K562 (cell line): ENCODE measurements around the gene LRCOL1. TPM values are rescaled to one million over a fixed set of nuclear protein-coding genes. Genes with fewer than 3 reads are reported as not detected.

Source experiments
- ATAC-seq: fragments of 200-7000 bp; cut with Tn5 transposase; 3 replicates; pipeline ENCODE4 v1.9.1; 2020; ENCODE audit warnings: moderate library complexity
- BruUV-seq: library from RNA; stranded (reverse); fragments of 400-500 nt; replicated peaks from 2 replicates; lab custom pipeline; 2021; lab: Mats Ljungman, UMichigan
- CTCF ChIA-PET: fragments of 300-600 bp; formaldehyde crosslinking; extraction: SDS; loops from one replicate; lab custom pipeline; 2021; ENCODE audit warnings: low intra/inter-chr PET ratio; lab: Yijun Ruan, JAX
- POLR2A ChIA-PET: fragments of 300-600, 350-650 bp; sonication (Branson Sonifier 250); formaldehyde crosslinking; extraction: SDS; loops from one replicate; lab custom pipeline; 2021; ENCODE audit warnings: antibody characterized with exemption, inconsistent platforms; lab: Yijun Ruan, JAX
- DNase-seq, 4 experiments: peaks; one replicate each; pipeline versions ENCODE4 v3.0.0 to v3.0.0-alpha.2; 2011 to 2018; ENCODE audit warnings: low spot score in 3 of 4, mixed read lengths in 3 of 4; ENCODE audit errors: extremely low read depth in 1 of 4
- FAIRE-seq: peaks from 2 replicates; lab custom pipeline; 2011; peaks lifted over from hg19 to GRCh38; lab: Jason Lieb, UNC
- H2AFZ ChIP-seq: 2 replicates; pipeline ENCODE4 v1.6.0; 2011; ENCODE audit warnings: low read depth, low read length, control low read depth, inconsistent platforms
- H3K27ac ChIP-seq: fragments of 200-600 bp; 3 replicates; pipeline ENCODE4 v1.8.0; 2011; ENCODE audit warnings: low read depth, mild to moderate bottlenecking, control low read depth, inconsistent platforms, low read length, moderate library complexity, mixed read lengths; ENCODE audit errors: extremely low read depth
- H3K27me3 ChIP-seq, 2 experiments: fragments of 300-600 bp in 1 of 2; 2 replicates in 1 of 2; 3 replicates in 1 of 2; pipeline versions ENCODE4 v1.6.0 to v1.8.0; 2011; ENCODE audit warnings: inconsistent platforms in 2 of 2, low read length in 2 of 2, mild to moderate bottlenecking in 1 of 2, mixed read lengths in 1 of 2, moderate library complexity in 1 of 2; ENCODE audit not compliant: control insufficient read depth in 2 of 2, insufficient read depth in 2 of 2
- H3K36me3 ChIP-seq: fragments of 300-600 bp; 3 replicates; pipeline ENCODE4 v1.8.0; 2011; ENCODE audit warnings: mild to moderate bottlenecking, low read length, inconsistent platforms; ENCODE audit not compliant: control insufficient read depth, insufficient read depth
- H3K4me1 ChIP-seq, 2 experiments: fragments of 200-600 bp in 1 of 2; replicated peaks in 1 of 2; 2 replicates in 1 of 2; 3 replicates in 1 of 2; pipeline versions ENCODE4 v1.5.1 to v1.8.0; 2011; ENCODE audit warnings: inconsistent platforms in 2 of 2, low read length in 2 of 2, mild to moderate bottlenecking in 1 of 2, mixed read lengths in 1 of 2, moderate library complexity in 1 of 2; ENCODE audit not compliant: control insufficient read depth in 2 of 2, insufficient read depth in 2 of 2
- H3K4me2 ChIP-seq: 2 replicates; pipeline ENCODE4 v1.6.1; 2011; ENCODE audit warnings: low read length, control low read depth, inconsistent platforms, mixed read lengths; ENCODE audit not compliant: insufficient read depth
- H3K4me3 ChIP-seq: fragments of 200-600 bp; sonication (generic), shearing (Covaris generic); 2 replicates; pipeline ENCODE4 v1.5.1; 2016; ENCODE audit warnings: control low read depth, inconsistent platforms
- H3K79me2 ChIP-seq: fragments of 200-600 bp; 3 replicates; pipeline ENCODE4 v1.8.0; 2011; ENCODE audit warnings: low read length, inconsistent platforms; ENCODE audit not compliant: control insufficient read depth, insufficient read depth
- H3K9ac ChIP-seq, 2 experiments: 2 replicates each; pipeline versions ENCODE4 v1.6.0 to v1.6.1; 2011; ENCODE audit warnings: low read depth in 2 of 2, low read length in 2 of 2, control low read depth in 1 of 2, inconsistent platforms in 1 of 2, mild to moderate bottlenecking in 1 of 2, mixed read lengths in 1 of 2; ENCODE audit not compliant: insufficient read depth in 1 of 2
- H3K9me1 ChIP-seq: one replicate; pipeline ENCODE4 v1.6.0; 2011; ENCODE audit warnings: inconsistent platforms, mild to moderate bottlenecking, low read length, moderate library complexity; ENCODE audit not compliant: control insufficient read depth, insufficient read depth
- H3K9me3 ChIP-seq: replicated peaks from 2 replicates; pipeline ENCODE4 v1.5.1; 2011; ENCODE audit warnings: low read depth, low read length, inconsistent platforms; ENCODE audit not compliant: control insufficient read depth, insufficient read depth
- H4K20me1 ChIP-seq: replicated peaks from 2 replicates; pipeline ENCODE4 v1.6.1; 2011; ENCODE audit warnings: low read length, inconsistent platforms, mixed read lengths; ENCODE audit not compliant: control insufficient read depth, insufficient read depth
- CBFB ChIP-seq: sonication (generic); formaldehyde crosslinking; IDR thresholded peaks from 2 replicates; pipeline ENCODE4 v1.4.0; 2020; ENCODE audit warnings: mild to moderate bottlenecking, missing genetic modification reagents
- DIDO1 ChIP-seq: fragments of 450-650 bp; IDR thresholded peaks from 2 replicates; pipeline ENCODE4 v1.6.1; 2016; ENCODE audit warnings: low read depth, missing biosample characterization, missing genetic modification characterization
- E2F3 ChIP-seq: fragments of 250-450 bp; sonication (Bioruptor Pico); IDR thresholded peaks from 2 replicates; pipeline ENCODE4 v1.4.0; 2020; ENCODE audit warnings: mild to moderate bottlenecking
- MYC ChIP-seq, 2 experiments: fragments of 250-450 bp in 1 of 2; sonication (Bioruptor Pico) in 1 of 2; IDR thresholded peaks; 2 replicates each; pipeline versions ENCODE4 v1.5.1 to v1.6.1; 2012 to 2021; ENCODE audit warnings: low read depth in 2 of 2, borderline replicate concordance in 1 of 2, improper control_type of control experiment in 1 of 2, low read length in 1 of 2, mild to moderate bottlenecking in 1 of 2, moderate library complexity in 1 of 2
- NFRKB ChIP-seq: fragments of 450-650 bp; IDR thresholded peaks from 2 replicates; pipeline ENCODE4 v1.6.1; 2016; ENCODE audit warnings: low read depth
- NR2C2 ChIP-seq, 2 experiments: fragments of 200-800 bp in 1 of 2; sonication (Bioruptor generic) in 1 of 2; sonication (generic) in 1 of 2; formaldehyde crosslinking in 1 of 2; IDR thresholded peaks; 2 replicates each; pipeline versions ENCODE4 v1.6.1 to v1.8.0; 2016 to 2022; ENCODE audit warnings: mild to moderate bottlenecking in 1 of 2, missing compliant biosample characterization in 1 of 2, missing genetic modification characterization in 1 of 2, missing genetic modification reagents in 1 of 2
- POLR2G ChIP-seq: fragments of 200-400 bp; formaldehyde crosslinking; IDR thresholded peaks from 2 replicates; pipeline ENCODE4 v1.6.1; 2017; ENCODE audit warnings: low read depth, mild to moderate bottlenecking, antibody characterized with exemption, low read length, moderate library complexity
- POLR3A ChIP-seq: IDR thresholded peaks from 2 replicates; pipeline ENCODE4 v1.6.1; 2011; ENCODE audit warnings: borderline replicate concordance, mild to moderate bottlenecking, moderate library complexity; ENCODE audit not compliant: insufficient read length, insufficient read depth; ENCODE audit errors: extremely low read depth
- SUPT5H ChIP-seq: fragments of 450-650 bp; IDR thresholded peaks from 2 replicates; pipeline ENCODE4 v1.6.1; 2016
- TCF7 ChIP-seq: sonication (generic); IDR thresholded peaks from 2 replicates; pipeline ENCODE4 v1.6.1; 2016; ENCODE audit warnings: antibody characterized with exemption, borderline replicate concordance
- THAP7 ChIP-seq: fragments of 250-450 bp; sonication (Bioruptor Pico); IDR thresholded peaks from 2 replicates; pipeline ENCODE4 v1.5.0; 2021
- ZNF217 ChIP-seq: sonication (generic); formaldehyde crosslinking; IDR thresholded peaks from 2 replicates; pipeline ENCODE4 v1.8.0; 2022; ENCODE audit warnings: mild to moderate bottlenecking, missing genetic modification reagents
- ZNF282 ChIP-seq: sonication (generic); formaldehyde crosslinking; IDR thresholded peaks from 2 replicates; pipeline ENCODE4 v1.8.1; 2023; ENCODE audit warnings: missing genetic modification reagents
- ZNF584 ChIP-seq: fragments of 200-800 bp; sonication (Bioruptor generic); IDR thresholded peaks from 2 replicates; pipeline ENCODE4 v1.6.1; 2016; ENCODE audit warnings: low read depth, mild to moderate bottlenecking, missing genetic modification characterization, missing compliant biosample characterization
- ZNF707 ChIP-seq: fragments of 250-450 bp; sonication (Bioruptor Pico); conservative IDR thresholded peaks from 2 replicates; pipeline ENCODE4 v1.8.0; 2022; ENCODE audit warnings: inconsistent platforms, mild to moderate bottlenecking, moderate library complexity
- WGBS: fragments of 100-300 bp; shearing (Covaris generic); methylation state at CpG from one replicate; pipeline ENCODE4 v1.1.6; 2016; ENCODE audit warnings: low coverage, mixed read lengths; ENCODE audit not compliant: insufficient coverage; ENCODE audit errors: missing lambda C conversion rate; 5-methylcytosine and 5-hydroxymethylcytosine counted together
- in situ Hi-C: fragments of 300-500 bp; cut with MboI; formaldehyde crosslinking; loops from 4 replicates; pipeline ENCODE4 v1.15.0; 2018; ENCODE audit warnings: inconsistent platforms, mixed read lengths
- intact Hi-C: fragments of 100-400 bp; cut with micrococcal nuclease; formaldehyde crosslinking; loops from 2 replicates; pipeline ENCODE4 v1.14.2; 2022
- polyA plus RNA-seq, 8 experiments: library from polyadenylated mRNA; depleted of rRNA in 4 of 8; stranded (reverse) in 5 of 8; unstranded in 3 of 8; fragments of >200 nt; fragmentation: Nextera tagmentation in 2 of 8; fragmentation: Illumina TruSeq in 1 of 8; extraction: Ambion mirVana in 2 of 8; extraction: Trizol in 1 of 8; gene quantifications; 2 replicates each; pipeline versions ENCODE4 v1.2.1 to v1.2.3, GENCODE V29; 2011 to 2014; ENCODE audit warnings: inconsistent platforms in 1 of 8, missing spikeins in 1 of 8
- total RNA-seq, 7 experiments: library from RNA; depleted of rRNA in 6 of 7; stranded (reverse); fragments of >200 nt in 6 of 7; fragmentation: Illumina TruSeq in 2 of 7; extraction: Trizol in 2 of 7; gene quantifications; 2 replicates each; pipeline versions ENCODE4 v1.2.1 to v1.2.3, GENCODE V29; 2011 to 2021; ENCODE audit warnings: low replicate concordance in 1 of 7
- TF ChIP-seq, protein P1 (sequence below): fragments of 450-650 bp; IDR thresholded peaks from 2 replicates; pipeline ENCODE4 v1.6.1; 2017; ENCODE audit warnings: mild to moderate bottlenecking, moderate library complexity
- TF ChIP-seq, protein P2 (sequence below): fragments of 450-650 bp; conservative IDR thresholded peaks from 2 replicates; pipeline ENCODE4 v1.6.1; 2016; ENCODE audit warnings: missing genetic modification characterization, low read depth, mild to moderate bottlenecking, control low read depth, missing compliant biosample characterization

The LRCOL1 gene
- total and polyA plus RNA-seq, 9 of the 15 experiments (the other 6 are each of a cell fraction or from before 2014, with no cell fraction given) = not detected

DNA sequence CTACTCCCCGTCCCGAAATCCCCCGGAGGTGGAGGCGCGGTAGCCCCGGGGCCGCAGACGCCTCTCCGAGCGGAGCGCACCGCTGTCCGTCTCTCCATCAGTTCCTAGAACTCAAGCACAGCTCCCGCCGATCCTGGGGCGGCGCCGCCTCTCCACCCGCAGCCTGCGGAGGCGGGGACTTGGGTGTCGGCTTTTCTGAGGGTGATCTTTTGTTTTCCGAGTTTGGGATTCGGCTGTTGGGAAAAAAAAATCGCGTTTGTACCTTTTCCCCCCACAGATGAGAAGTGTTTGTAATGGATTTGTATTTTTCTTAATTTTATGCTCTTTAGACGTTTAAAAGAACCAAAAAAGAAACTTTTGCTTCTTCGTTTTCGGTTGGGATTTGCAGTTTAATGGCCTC lies 26.6 kb downstream of the LRCOL1 start (continued):
- TF ChIP-seq, protein P1, sequence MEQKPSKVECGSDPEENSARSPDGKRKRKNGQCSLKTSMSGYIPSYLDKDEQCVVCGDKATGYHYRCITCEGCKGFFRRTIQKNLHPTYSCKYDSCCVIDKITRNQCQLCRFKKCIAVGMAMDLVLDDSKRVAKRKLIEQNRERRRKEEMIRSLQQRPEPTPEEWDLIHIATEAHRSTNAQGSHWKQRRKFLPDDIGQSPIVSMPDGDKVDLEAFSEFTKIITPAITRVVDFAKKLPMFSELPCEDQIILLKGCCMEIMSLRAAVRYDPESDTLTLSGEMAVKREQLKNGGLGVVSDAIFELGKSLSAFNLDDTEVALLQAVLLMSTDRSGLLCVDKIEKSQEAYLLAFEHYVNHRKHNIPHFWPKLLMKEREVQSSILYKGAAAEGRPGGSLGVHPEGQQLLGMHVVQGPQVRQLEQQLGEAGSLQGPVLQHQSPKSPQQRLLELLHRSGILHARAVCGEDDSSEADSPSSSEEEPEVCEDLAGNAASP = no peak
- no peak for TF ChIP-seq TCF7
- TF ChIP-seq THAP7 (CRISPR knock-in tag) = no peak
- no peak for TF ChIP-seq NR2C2 (CRISPR knock-in tag; IDR thresholded peaks at IDR 0.05)
- TF ChIP-seq NR2C2 (tag; IDR thresholded peaks at IDR 0.05) = no peak
- no peak for TF ChIP-seq CBFB (CRISPR knock-in tag)
- TF ChIP-seq ZNF707 (CRISPR knock-in tag) = no peak
- TF ChIP-seq POLR3A = no peak
- no peak; the same call in none of the 2 replicates for TF ChIP-seq POLR2G

- Histone ChIP-seq H3K4me3 (no peak overlapping the region), H3K36me3 (peaks cover 37% of the 10 kb centered on the region; the same call in 2 of the 3 replicates), H2AFZ (no peak overlapping the region), H3K9me1 (no peaks in the 10 kb centered on the region), H3K4me2 (no peak overlapping the region), H3K27ac (no peak overlapping the region), H3K4me1 (peaks cover 0 to 14% of the 10 kb centered on the region in 2 experiments; a peak in 2 of 5 replicates), H4K20me1 (no peaks in the 10 kb centered on the region), H3K9ac (no peak overlapping the region), H3K9me3 (no peaks in the 10 kb centered on the region), H3K79me2 (no peaks in the 10 kb centered on the region), H3K27me3 (peaks cover under 1% of the 10 kb centered on the region in 2 experiments; a peak in 2 of 5 replicates)
- intact Hi-C loops (no loop called here), in situ Hi-C loops (no loop called here)
- no peak for DNase-seq
- POLR2A ChIA-PET = interaction anchor here (0.6 kb wide), 1 partner anchor 104 kb away, joined by 3 read pairs; no protein-coding TSS in a partner anchor
- CTCF ChIA-PET = no interaction called here
- no peak for FAIRE-seq
- no CpG with 5 or more reads among the region's 50 CpGs for WGBS
- no peak for ATAC-seq
- no TSS peak for BruUV-seq
- no peak for TF ChIP-seq ZNF217 (CRISPR knock-in tag)
- TF ChIP-seq SUPT5H = no peak
- no peak for TF ChIP-seq NFRKB
- TF ChIP-seq ZNF584 (CRISPR knock-in tag) = no peak
- no peak for TF ChIP-seq E2F3 (CRISPR knock-in tag)
- TF ChIP-seq DIDO1 (tag) = no peak
- no peak for TF ChIP-seq ZNF282
- TF ChIP-seq, protein P2, sequence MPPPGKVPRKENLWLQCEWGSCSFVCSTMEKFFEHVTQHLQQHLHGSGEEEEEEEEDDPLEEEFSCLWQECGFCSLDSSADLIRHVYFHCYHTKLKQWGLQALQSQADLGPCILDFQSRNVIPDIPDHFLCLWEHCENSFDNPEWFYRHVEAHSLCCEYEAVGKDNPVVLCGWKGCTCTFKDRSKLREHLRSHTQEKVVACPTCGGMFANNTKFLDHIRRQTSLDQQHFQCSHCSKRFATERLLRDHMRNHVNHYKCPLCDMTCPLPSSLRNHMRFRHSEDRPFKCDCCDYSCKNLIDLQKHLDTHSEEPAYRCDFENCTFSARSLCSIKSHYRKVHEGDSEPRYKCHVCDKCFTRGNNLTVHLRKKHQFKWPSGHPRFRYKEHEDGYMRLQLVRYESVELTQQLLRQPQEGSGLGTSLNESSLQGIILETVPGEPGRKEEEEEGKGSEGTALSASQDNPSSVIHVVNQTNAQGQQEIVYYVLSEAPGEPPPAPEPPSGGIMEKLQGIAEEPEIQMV (tag) = no peak
- no peak for TF ChIP-seq MYC (IDR thresholded peaks at IDR 0.05; ENCODE audit: low read depth, low read length)
- no peak for TF ChIP-seq MYC (CRISPR knock-in tag; IDR thresholded peaks at IDR 0.05; ENCODE audit: borderline replicate concordance, low read depth)
Observed at GRCh38 chr12:132583411-132583710, 27.0 kb downstream of the LRCOL1 start.
